ENCODE results near the gene MBLAC1.

DNA sequence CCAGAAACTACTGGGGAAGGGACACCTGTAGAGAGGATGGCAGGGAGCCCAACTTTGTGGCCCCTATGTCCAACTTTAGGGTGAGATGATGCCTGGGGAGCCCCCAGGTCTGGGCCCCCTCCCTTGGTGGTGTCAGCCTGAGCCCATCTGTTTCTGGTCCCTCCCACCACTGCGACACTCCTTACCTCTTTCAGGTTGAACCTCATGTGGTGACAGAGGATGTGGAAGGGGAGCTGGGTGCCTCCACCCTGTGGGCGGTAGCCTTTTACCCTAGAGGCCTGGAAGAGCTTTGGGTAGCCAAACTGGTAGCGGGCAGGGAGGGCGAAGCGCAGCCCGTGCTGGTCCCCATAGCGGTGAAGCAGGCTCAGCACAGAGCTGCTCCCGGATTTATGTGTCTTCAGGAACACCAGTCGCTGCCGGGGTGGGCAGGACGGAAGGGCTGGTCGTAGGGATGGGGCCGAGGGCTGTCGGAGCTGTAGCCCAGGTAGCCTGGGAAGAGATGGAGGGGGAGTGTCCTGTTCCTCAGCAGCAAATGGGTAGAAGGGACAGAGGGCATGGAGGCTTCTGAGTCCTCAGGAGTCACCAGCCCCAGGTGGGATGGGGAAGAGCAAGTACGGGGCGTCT, 39.7 kb downstream of the MBLAC1 start:
- TF ChIP-seq SIN3A (IDR thresholded peaks at IDR 0.05; ENCODE audit: borderline replicate concordance, insufficient read depth, low read depth, low read length), result no peak
- TF ChIP-seq, protein P1, sequence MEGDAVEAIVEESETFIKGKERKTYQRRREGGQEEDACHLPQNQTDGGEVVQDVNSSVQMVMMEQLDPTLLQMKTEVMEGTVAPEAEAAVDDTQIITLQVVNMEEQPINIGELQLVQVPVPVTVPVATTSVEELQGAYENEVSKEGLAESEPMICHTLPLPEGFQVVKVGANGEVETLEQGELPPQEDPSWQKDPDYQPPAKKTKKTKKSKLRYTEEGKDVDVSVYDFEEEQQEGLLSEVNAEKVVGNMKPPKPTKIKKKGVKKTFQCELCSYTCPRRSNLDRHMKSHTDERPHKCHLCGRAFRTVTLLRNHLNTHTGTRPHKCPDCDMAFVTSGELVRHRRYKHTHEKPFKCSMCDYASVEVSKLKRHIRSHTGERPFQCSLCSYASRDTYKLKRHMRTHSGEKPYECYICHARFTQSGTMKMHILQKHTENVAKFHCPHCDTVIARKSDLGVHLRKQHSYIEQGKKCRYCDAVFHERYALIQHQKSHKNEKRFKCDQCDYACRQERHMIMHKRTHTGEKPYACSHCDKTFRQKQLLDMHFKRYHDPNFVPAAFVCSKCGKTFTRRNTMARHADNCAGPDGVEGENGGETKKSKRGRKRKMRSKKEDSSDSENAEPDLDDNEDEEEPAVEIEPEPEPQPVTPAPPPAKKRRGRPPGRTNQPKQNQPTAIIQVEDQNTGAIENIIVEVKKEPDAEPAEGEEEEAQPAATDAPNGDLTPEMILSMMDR (IDR thresholded peaks at IDR 0.05), result no peak
- TF ChIP-seq POLR2AphosphoS5 (IDR thresholded peaks at IDR 0.05; ENCODE audit: low read depth, low read length), result no peak

Measured in Panc1 (cell line).